Neural cell (in vitro differentiated cells): Measurements from ENCODE around the gene TRPM5. TPM values are rescaled to one million over a fixed set of nuclear protein-coding genes. Genes with fewer than 3 reads are reported as not detected.
A peak's percentile ranks its signal among the peaks of the same experiment; 100 is the strongest.

Experiments used
- H2AFZ ChIP-seq: fragments of 200-600, 300-800 bp; sonication (generic), shearing (Covaris generic); 2 replicates; pipeline ENCODE4 v1.6.0; 2014; ENCODE audit warnings: low read depth, mild to moderate bottlenecking, antibody characterized with exemption, low read length, moderate library complexity
- H3F3A ChIP-seq: fragments of 200-600 bp; shearing (Covaris generic); 2 replicates; pipeline ENCODE4 v1.6.1; 2016; ENCODE audit warnings: mild to moderate bottlenecking, moderate library complexity, mixed read lengths, antibody characterized with exemption, low read length; ENCODE audit not compliant: insufficient read depth, poor library complexity, severe bottlenecking
- H3K27ac ChIP-seq: fragments of 200-600, 300-800 bp; sonication (generic), shearing (Covaris generic); 2 replicates; pipeline ENCODE4 v1.5.1; 2014; ENCODE audit warnings: mild to moderate bottlenecking, low read length, moderate library complexity
- H3K27me3 ChIP-seq: fragments of 300-800, 200-600 bp; sonication (generic), shearing (Covaris generic); 2 replicates; pipeline ENCODE4 v1.6.0; 2014; ENCODE audit warnings: mild to moderate bottlenecking, low read depth, low read length, moderate library complexity; ENCODE audit not compliant: insufficient read depth
- H3K36me3 ChIP-seq: fragments of 300-800, 200-600 bp; sonication (generic), shearing (Covaris generic); 2 replicates; pipeline ENCODE4 v1.5.1; 2014; ENCODE audit warnings: mild to moderate bottlenecking, antibody characterized with exemption, low read length, moderate library complexity; ENCODE audit not compliant: insufficient read depth
- H3K4me2 ChIP-seq: fragments of 300-800, 200-600 bp; sonication (generic), shearing (Covaris generic); 2 replicates; pipeline ENCODE4 v1.6.0; 2014; ENCODE audit warnings: mild to moderate bottlenecking, low read length
- H3K4me3 ChIP-seq: fragments of 300-800, 200-600 bp; sonication (generic), shearing (Covaris generic); 2 replicates; pipeline ENCODE4 v1.5.1; 2014; ENCODE audit warnings: mild to moderate bottlenecking, low read length, moderate library complexity
- H3K79me2 ChIP-seq: fragments of 200-600 bp; shearing (Covaris generic); replicated peaks from 2 replicates; pipeline ENCODE4 v1.6.0; 2014; ENCODE audit warnings: mild to moderate bottlenecking, low read length, moderate library complexity; ENCODE audit not compliant: insufficient read depth
- H3K9ac ChIP-seq: fragments of 300-800, 200-600 bp; sonication (generic), shearing (Covaris generic); 2 replicates; pipeline ENCODE4 v1.6.1; 2016; ENCODE audit warnings: mild to moderate bottlenecking, low read length, mixed read lengths
- H3K9me2 ChIP-seq: fragments of 200-600 bp; shearing (Covaris generic); 2 replicates; pipeline ENCODE4 v1.6.1; 2016; ENCODE audit warnings: mild to moderate bottlenecking, low read length, mixed read lengths; ENCODE audit not compliant: insufficient read depth
- H3K9me3 ChIP-seq: fragments of 200-600, 300-800 bp; sonication (generic), shearing (Covaris generic); 2 replicates; pipeline ENCODE4 v1.6.1; 2016; ENCODE audit warnings: mild to moderate bottlenecking, mixed run types, low read length, moderate library complexity, mixed read lengths
- H4K20me1 ChIP-seq: fragments of 200-600 bp; shearing (Covaris generic); 2 replicates; pipeline ENCODE4 v1.6.1; 2016; ENCODE audit warnings: mild to moderate bottlenecking, mixed run types; ENCODE audit not compliant: insufficient read depth
- EP300 ChIP-seq: fragments of 450-650 bp; conservative IDR thresholded peaks from 2 replicates; pipeline ENCODE4 v1.6.1; 2014; ENCODE audit warnings: antibody characterized with exemption, mild to moderate bottlenecking, moderate library complexity; ENCODE audit not compliant: poor library complexity, severe bottlenecking
- EZH2 ChIP-seq: fragments of 200-600, 300-800 bp; shearing (Covaris generic), sonication (generic); IDR thresholded peaks from 2 replicates; pipeline ENCODE4 v1.6.1; 2014; ENCODE audit warnings: antibody characterized with exemption, low read length, borderline replicate concordance, mild to moderate bottlenecking; ENCODE audit not compliant: insufficient read depth, poor library complexity, severe bottlenecking
- MXI1 ChIP-seq: fragments of 450-650 bp; conservative IDR thresholded peaks from 2 replicates; pipeline ENCODE4 v1.6.1; 2014; ENCODE audit warnings: antibody characterized with exemption, mild to moderate bottlenecking; ENCODE audit not compliant: poor library complexity, severe bottlenecking
- POLR2AphosphoS5 ChIP-seq: IDR thresholded peaks from 2 replicates; pipeline ENCODE4 v1.6.1; 2012
- RAD21 ChIP-seq: fragments of 450-650 bp; conservative IDR thresholded peaks from 2 replicates; pipeline ENCODE4 v1.6.1; 2014; ENCODE audit warnings: antibody characterized with exemption, mild to moderate bottlenecking, moderate library complexity
- SMC3 ChIP-seq: fragments of 450-650 bp; conservative IDR thresholded peaks from 2 replicates; pipeline ENCODE4 v1.6.1; 2014; ENCODE audit warnings: antibody characterized with exemption, mild to moderate bottlenecking, moderate library complexity; ENCODE audit not compliant: poor library complexity
- TAF1 ChIP-seq: IDR thresholded peaks from 2 replicates; pipeline ENCODE4 v1.6.1; 2012; ENCODE audit warnings: low read depth
- polyA minus RNA-seq: library from RNA; depleted of rRNA, polyadenylated mRNA; stranded (reverse); fragments of >200 nt; gene quantifications from 2 replicates; pipeline ENCODE4 v1.2.3, GENCODE V29; 2014
- polyA plus RNA-seq: library from polyadenylated mRNA; depleted of rRNA; stranded (reverse); fragments of >200 nt; gene quantifications from 2 replicates; pipeline ENCODE4 v1.2.3, GENCODE V29; 2014
- TF ChIP-seq, protein P1 (sequence below): fragments of 450-650 bp; IDR thresholded peaks from 2 replicates; pipeline ENCODE4 v1.5.1; 2014; ENCODE audit warnings: antibody characterized with exemption, mild to moderate bottlenecking, moderate library complexity; ENCODE audit not compliant: poor library complexity, severe bottlenecking
- TF ChIP-seq, protein P2 (sequence below): IDR thresholded peaks from 2 replicates; pipeline ENCODE4 v1.6.1; 2012; ENCODE audit warnings: borderline replicate concordance

The TRPM5 gene, protein sequence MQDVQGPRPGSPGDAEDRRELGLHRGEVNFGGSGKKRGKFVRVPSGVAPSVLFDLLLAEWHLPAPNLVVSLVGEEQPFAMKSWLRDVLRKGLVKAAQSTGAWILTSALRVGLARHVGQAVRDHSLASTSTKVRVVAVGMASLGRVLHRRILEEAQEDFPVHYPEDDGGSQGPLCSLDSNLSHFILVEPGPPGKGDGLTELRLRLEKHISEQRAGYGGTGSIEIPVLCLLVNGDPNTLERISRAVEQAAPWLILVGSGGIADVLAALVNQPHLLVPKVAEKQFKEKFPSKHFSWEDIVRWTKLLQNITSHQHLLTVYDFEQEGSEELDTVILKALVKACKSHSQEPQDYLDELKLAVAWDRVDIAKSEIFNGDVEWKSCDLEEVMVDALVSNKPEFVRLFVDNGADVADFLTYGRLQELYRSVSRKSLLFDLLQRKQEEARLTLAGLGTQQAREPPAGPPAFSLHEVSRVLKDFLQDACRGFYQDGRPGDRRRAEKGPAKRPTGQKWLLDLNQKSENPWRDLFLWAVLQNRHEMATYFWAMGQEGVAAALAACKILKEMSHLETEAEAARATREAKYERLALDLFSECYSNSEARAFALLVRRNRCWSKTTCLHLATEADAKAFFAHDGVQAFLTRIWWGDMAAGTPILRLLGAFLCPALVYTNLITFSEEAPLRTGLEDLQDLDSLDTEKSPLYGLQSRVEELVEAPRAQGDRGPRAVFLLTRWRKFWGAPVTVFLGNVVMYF (N-terminal part only)
- polyA plus RNA-seq = not detected in 2 replicates
- polyA minus RNA-seq = not detected in 2 replicates

DNA sequence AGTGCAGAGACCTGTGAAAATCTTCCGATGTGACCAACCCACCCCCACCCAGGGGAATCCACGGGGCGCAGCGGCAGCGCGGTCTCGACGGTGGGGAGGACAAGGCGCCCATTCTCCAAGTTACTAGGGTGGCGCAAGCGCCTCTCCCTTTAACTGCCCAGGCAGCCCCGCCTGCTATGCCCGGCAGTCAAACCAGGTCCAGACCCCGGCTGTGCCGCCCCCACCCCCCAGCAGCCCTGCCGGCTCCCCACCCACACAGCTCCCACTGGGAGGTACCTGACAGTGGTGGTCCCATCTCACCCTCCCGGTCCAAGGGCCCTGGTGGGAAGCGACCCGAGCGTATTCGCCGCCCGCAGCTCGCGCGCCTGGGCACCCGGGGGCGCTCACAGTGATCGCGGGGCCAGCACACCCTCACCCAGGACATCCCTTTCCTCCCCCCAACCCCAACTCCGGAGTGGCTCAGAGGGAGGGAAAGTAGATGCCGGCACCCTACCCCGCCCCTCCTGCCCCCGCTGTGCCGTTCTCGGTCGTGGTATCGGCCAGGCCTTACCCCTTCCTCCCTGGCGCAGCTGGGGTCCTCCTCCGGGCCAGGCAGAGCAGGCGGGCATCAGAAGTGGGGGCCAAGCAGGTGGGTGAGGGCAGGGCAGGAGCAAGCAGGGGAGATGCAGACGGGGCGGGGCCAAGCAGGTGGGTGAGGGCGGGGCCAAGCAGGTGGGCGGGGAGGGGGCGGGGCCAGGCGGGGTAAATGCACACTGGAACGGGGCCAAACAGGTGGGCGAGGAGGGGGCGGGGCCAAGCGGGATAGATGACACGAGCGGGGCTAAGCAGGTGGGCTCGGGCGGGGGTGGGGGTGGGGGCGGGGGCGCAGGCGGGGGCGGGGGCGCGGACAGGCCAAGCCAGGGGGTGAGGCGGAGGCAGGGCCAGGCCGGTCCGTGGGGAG is at the start of gene TRPM5:
TRPM5 (minus strand) TSS at position 634 of the 940 bp plus-strand sequence. CDS start 21,478 bp downstream, outside the sequence.
- Histone ChIP-seq H3K9me3 (peaks cover 11% of the 10 kb centered on the region), H3K79me2 (no peaks in the 10 kb centered on the region), H3F3A (no peaks in the 10 kb centered on the region), H4K20me1 (no peaks in the 10 kb centered on the region), H3K36me3 (no peaks in the 10 kb centered on the region), H3K9me2 (no peaks in the 10 kb centered on the region), H2AFZ (no peak within 1 kb of the TSS), H3K4me3 (peak within 1 kb of the TSS; percentile 38), H3K4me2 (no peak within 1 kb of the TSS), H3K9ac (no peak within 1 kb of the TSS), H3K27ac (no peak within 1 kb of the TSS), H3K27me3 (peaks cover 50% of the 10 kb centered on the region)
- TF ChIP-seq EP300 = no peak
- TF ChIP-seq, protein P1, sequence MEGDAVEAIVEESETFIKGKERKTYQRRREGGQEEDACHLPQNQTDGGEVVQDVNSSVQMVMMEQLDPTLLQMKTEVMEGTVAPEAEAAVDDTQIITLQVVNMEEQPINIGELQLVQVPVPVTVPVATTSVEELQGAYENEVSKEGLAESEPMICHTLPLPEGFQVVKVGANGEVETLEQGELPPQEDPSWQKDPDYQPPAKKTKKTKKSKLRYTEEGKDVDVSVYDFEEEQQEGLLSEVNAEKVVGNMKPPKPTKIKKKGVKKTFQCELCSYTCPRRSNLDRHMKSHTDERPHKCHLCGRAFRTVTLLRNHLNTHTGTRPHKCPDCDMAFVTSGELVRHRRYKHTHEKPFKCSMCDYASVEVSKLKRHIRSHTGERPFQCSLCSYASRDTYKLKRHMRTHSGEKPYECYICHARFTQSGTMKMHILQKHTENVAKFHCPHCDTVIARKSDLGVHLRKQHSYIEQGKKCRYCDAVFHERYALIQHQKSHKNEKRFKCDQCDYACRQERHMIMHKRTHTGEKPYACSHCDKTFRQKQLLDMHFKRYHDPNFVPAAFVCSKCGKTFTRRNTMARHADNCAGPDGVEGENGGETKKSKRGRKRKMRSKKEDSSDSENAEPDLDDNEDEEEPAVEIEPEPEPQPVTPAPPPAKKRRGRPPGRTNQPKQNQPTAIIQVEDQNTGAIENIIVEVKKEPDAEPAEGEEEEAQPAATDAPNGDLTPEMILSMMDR = no peak
- TF ChIP-seq TAF1 = no peak
- TF ChIP-seq RAD21 = no peak
- TF ChIP-seq EZH2 = no peak
- TF ChIP-seq SMC3 = no peak
- no peak for TF ChIP-seq MXI1
- no peak for TF ChIP-seq POLR2AphosphoS5
- TF ChIP-seq, protein P2, sequence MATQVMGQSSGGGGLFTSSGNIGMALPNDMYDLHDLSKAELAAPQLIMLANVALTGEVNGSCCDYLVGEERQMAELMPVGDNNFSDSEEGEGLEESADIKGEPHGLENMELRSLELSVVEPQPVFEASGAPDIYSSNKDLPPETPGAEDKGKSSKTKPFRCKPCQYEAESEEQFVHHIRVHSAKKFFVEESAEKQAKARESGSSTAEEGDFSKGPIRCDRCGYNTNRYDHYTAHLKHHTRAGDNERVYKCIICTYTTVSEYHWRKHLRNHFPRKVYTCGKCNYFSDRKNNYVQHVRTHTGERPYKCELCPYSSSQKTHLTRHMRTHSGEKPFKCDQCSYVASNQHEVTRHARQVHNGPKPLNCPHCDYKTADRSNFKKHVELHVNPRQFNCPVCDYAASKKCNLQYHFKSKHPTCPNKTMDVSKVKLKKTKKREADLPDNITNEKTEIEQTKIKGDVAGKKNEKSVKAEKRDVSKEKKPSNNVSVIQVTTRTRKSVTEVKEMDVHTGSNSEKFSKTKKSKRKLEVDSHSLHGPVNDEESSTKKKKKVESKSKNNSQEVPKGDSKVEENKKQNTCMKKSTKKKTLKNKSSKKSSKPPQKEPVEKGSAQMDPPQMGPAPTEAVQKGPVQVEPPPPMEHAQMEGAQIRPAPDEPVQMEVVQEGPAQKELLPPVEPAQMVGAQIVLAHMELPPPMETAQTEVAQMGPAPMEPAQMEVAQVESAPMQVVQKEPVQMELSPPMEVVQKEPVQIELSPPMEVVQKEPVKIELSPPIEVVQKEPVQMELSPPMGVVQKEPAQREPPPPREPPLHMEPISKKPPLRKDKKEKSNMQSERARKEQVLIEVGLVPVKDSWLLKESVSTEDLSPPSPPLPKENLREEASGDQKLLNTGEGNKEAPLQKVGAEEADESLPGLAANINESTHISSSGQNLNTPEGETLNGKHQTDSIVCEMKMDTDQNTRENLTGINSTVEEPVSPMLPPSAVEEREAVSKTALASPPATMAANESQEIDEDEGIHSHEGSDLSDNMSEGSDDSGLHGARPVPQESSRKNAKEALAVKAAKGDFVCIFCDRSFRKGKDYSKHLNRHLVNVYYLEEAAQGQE = no peak

GRCh38 chr11:2489083-2489482 is 44.8 kb upstream of the TRPM5 start:
- H3K79me2 ChIP-seq = no peaks in the 10 kb centered on the region
- H3K27me3 ChIP-seq = no peaks in the 10 kb centered on the region
- H4K20me1 ChIP-seq = no peaks in the 10 kb centered on the region
- no peak overlapping the region for H2AFZ ChIP-seq
- TF ChIP-seq MXI1 (no peak), RAD21 (no peak), POLR2AphosphoS5 (no peak), SMC3 (no peak), TAF1 (no peak), EP300 (no peak), EZH2 (no peak)
- TF ChIP-seq, protein P2 = no peak
- TF ChIP-seq, protein P1 = no peak
- H3K36me3 ChIP-seq = no peaks in the 10 kb centered on the region
- no peak overlapping the region for H3K9ac ChIP-seq
- no peak overlapping the region for H3K4me2 ChIP-seq
- no peak overlapping the region for H3K27ac ChIP-seq
- no peaks in the 10 kb centered on the region for H3F3A ChIP-seq
- H3K4me3 ChIP-seq = no peak overlapping the region
- H3K9me2 ChIP-seq = no peaks in the 10 kb centered on the region
- H3K9me3 ChIP-seq = peaks cover 3% of the 10 kb centered on the region
